ENCODE results near the gene ZNF710. TPM values are rescaled to one million over a fixed set of nuclear protein-coding genes. Genes with fewer than 3 reads are reported as not detected.

Gene ZNF710
- total RNA-seq, 1 experiment from 2014 or later = 10.0 TPM

DNA sequence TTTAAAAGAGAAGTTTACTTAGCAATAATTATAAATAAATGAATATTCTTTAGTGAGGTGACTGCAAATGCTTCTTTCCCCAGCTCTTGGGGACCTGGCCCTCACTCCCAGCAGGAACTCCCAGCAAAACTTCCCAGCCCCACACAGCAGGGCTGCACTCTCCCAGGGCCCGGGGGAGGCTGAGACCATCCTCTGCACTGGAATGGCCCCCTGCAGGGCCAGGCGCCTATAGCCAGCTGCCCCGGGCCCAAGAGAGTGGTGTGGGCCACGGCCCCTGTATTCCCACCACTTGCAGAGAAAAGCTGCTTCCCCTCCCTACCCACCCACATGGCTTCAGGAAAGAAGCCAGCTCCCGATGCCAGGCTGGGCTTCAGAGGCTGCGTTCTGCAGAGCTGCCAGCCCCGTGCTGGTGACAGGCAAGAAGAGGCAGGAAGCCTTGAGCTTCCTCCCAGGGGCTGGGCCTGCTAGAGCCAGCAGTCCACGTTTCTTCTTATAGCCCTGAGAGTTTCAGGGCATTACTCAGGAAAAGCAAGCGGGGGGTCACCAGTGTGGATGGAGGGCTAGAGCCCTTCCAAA lies 81.1 kb downstream of the ZNF710 start (continued):
- TF ChIP-seq CBX3 (IDR thresholded peaks at IDR 0.05; ENCODE audit: low read depth) (no peak), TCF7L2 (IDR thresholded peaks at IDR 0.05; ENCODE audit: borderline replicate concordance, extremely low read depth, insufficient read depth, insufficient read length) (no peak), YY1 (IDR thresholded peaks at IDR 0.05; ENCODE audit: extremely low read depth, insufficient replicate concordance, low read depth, low read length) (no peak), EZH2 (IDR thresholded peaks at IDR 0.05) (no peak), JUND (IDR thresholded peaks at IDR 0.05) (no peak), SP1 (IDR thresholded peaks at IDR 0.05; ENCODE audit: low read depth) (no peak)

- ATAC-seq = no peak
- intact Hi-C loops (cut with micrococcal nuclease) = no loop called here
- Histone ChIP-seq H4K20me1 (ENCODE audit: insufficient read depth) (no peaks in the 10 kb centered on the region), H3K9ac (ENCODE audit: low read length) (no peak overlapping the region), H3K27ac (ENCODE audit: low read depth, low read length) (no peak overlapping the region), H3K4me3 (replicated peaks in 1 of 2; ENCODE audit: low read depth in 1 of 2, low read length in 2 of 2) (no peak overlapping the region), H2AFZ (ENCODE audit: low read depth, low read length, poor library complexity, severe bottlenecking) (no peak overlapping the region), H3K79me2 (ENCODE audit: insufficient read depth, low read length) (no peaks in the 10 kb centered on the region), H3K9me3 (ENCODE audit: control insufficient read depth in 1 of 2, insufficient read depth in 1 of 2, low read depth in 1 of 2, low read length in 2 of 2) (no peaks in the 10 kb centered on the region), H3K27me3 (ENCODE audit: insufficient read depth, low read length) (no peaks in the 10 kb centered on the region), H3K9me2 (ENCODE audit: insufficient read depth) (no peaks in the 10 kb centered on the region), H3K4me1 (ENCODE audit: control insufficient read depth in 1 of 2, insufficient read depth in 2 of 2, low read length in 2 of 2) (peaks cover 0 to 13% of the 10 kb centered on the region in 2 experiments; a peak in 2 of 4 replicates), H3K36me3 (ENCODE audit: control insufficient read depth in 1 of 2, insufficient read depth in 2 of 2, low read length in 2 of 2) (peaks cover 0 to 5% of the 10 kb centered on the region in 2 experiments; a peak in 2 of 4 replicates), H3K4me2 (ENCODE audit: low read length) (no peak overlapping the region)
- BruUV-seq (replicated peaks) = no TSS peak
- no peak for DNase-seq (ENCODE audit: low read depth, low spot score)
- TF ChIP-seq ELF1 (IDR thresholded peaks at IDR 0.05; ENCODE audit: borderline replicate concordance, low read depth) (no peak), POLR2AphosphoS5 (IDR thresholded peaks at IDR 0.05; ENCODE audit: low read depth, low read length) (no peak), FOSL1 (IDR thresholded peaks at IDR 0.05; ENCODE audit: low read depth) (no peak), YY1 (IDR thresholded peaks at IDR 0.05; ENCODE audit: extremely low read depth, insufficient replicate concordance, low read depth, low read length) (no peak), ZFX (IDR thresholded peaks at IDR 0.05) (no peak), POLR2A (IDR thresholded peaks at IDR 0.05; ENCODE audit: borderline replicate concordance, extremely low read depth, insufficient read depth, insufficient read length) (no peak), TCF7L2 (IDR thresholded peaks at IDR 0.05; ENCODE audit: borderline replicate concordance, extremely low read depth, insufficient read depth, insufficient read length) (no peak), REST (IDR thresholded peaks at IDR 0.05; ENCODE audit: low read depth) (no peak)
- TF ChIP-seq, protein P1, sequence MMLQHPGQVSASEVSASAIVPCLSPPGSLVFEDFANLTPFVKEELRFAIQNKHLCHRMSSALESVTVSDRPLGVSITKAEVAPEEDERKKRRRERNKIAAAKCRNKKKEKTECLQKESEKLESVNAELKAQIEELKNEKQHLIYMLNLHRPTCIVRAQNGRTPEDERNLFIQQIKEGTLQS (IDR thresholded peaks at IDR 0.05) = no peak
- TF ChIP-seq, protein P2, sequence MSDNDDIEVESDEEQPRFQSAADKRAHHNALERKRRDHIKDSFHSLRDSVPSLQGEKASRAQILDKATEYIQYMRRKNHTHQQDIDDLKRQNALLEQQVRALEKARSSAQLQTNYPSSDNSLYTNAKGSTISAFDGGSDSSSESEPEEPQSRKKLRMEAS (IDR thresholded peaks at IDR 0.05) = no peak
- CTCF ChIA-PET = no interaction called here
- RAD21 ChIA-PET (ENCODE audit: low non-redundant PET in 1 of 2, low total read pairs in 2 of 2, uncharacterized antibody in 2 of 2, unreplicated experiment in 2 of 2) = interaction anchor here in 1 of 2 experiments (0.6 kb wide), 1 partner anchor 325 kb away, joined by 3 read pairs; no protein-coding TSS in a partner anchor
- POLR2A ChIA-PET = no interaction called here
Measured at GRCh38 chr15:90083419-90083818, 82.3 kb downstream of the ZNF710 start.
